Upper lobe of left lung (tissue), 4 donors: ENCODE results near the gene GPR18.

Experiments
- CTCF ChIP-seq, 6 experiments: fragments of 450-650 bp in 4 of 6; fragments of 200-600 bp in 2 of 6; sonication (generic) in 2 of 6; IDR thresholded peaks; one replicate each; pipeline ENCODE4 v1.5.1; 2016 to 2019; ENCODE audit warnings: antibody characterized with exemption in 6 of 6
- EP300 ChIP-seq, 4 donors: sonication (generic); formaldehyde crosslinking; IDR thresholded peaks; one replicate each; pipeline ENCODE4 v1.5.1; 2017; ENCODE audit warnings: antibody characterized with exemption in 4 of 4, control low read depth in 2 of 4
- POLR2A ChIP-seq, 4 donors: fragments of 450-650 bp; IDR thresholded peaks; one replicate each; pipeline ENCODE4 v1.5.1; 2016 to 2017; ENCODE audit warnings: antibody characterized with exemption in 4 of 4, mild to moderate bottlenecking in 2 of 4
- POLR2AphosphoS5 ChIP-seq, 2 donors: sonication (generic); formaldehyde crosslinking; IDR thresholded peaks; one replicate each; pipeline ENCODE4 v1.5.1; 2017; ENCODE audit warnings: antibody characterized with exemption in 2 of 2

- no peak for TF ChIP-seq CTCF (IDR thresholded peaks at IDR 0.05)
- TF ChIP-seq POLR2A (IDR thresholded peaks at IDR 0.05), result no peak
- no peak for TF ChIP-seq POLR2AphosphoS5 (IDR thresholded peaks at IDR 0.05)
- TF ChIP-seq EP300 (IDR thresholded peaks at IDR 0.05), result no peak
Measured at GRCh38 chr13:99231721-99232120, 26.5 kb downstream of the GPR18 start.
